Measurements from ENCODE around the gene PADI3.
"Not testable (repeated sequence)": the region's sequence is repeated elsewhere in the genome, so short reads cannot be mapped to it uniquely, and the experiment has no call there.

Gene PADI3

GRCh38 chr1:17241011-17241779 lies 7.7 kb upstream of the PADI3 start:
- DNase-seq: not testable (repeated sequence)

GRCh38 chr1:17241780-17242074 lies 7.2 kb upstream of the PADI3 start:
- DNase-seq: not testable (repeated sequence)

- no peak for DNase-seq
Measured at GRCh38 chr1:17243274-17243673, 5.6 kb upstream of the PADI3 start.

GRCh38 chr1:17244821-17245740 lies 3.8 kb upstream of the PADI3 start:
- DNase-seq: no peak

GRCh38 chr1:17245816-17246325 lies 3.0 kb upstream of the PADI3 start:
- DNase-seq: peak in 2 of 51 donors; percentile 4 to 7

- DNase-seq: no peak
Measured at GRCh38 chr1:17246971-17247370, 1.9 kb upstream of the PADI3 start.

- DNase-seq: no peak
Measured at GRCh38 chr1:17250601-17251000, 1.7 kb downstream of the PADI3 start.

GRCh38 chr1:17251246-17251645 lies 2.3 kb downstream of the PADI3 start:
- no peak for DNase-seq

GRCh38 chr1:17251701-17252376 lies 2.9 kb downstream of the PADI3 start:
- no peak for DNase-seq

GRCh38 chr1:17255336-17255735 lies 6.4 kb downstream of the PADI3 start:
- DNase-seq: no peak

- DNase-seq: no peak
Measured at GRCh38 chr1:17258116-17258757, 9.3 kb downstream of the PADI3 start.

GRCh38 chr1:17258758-17259130 lies 9.8 kb downstream of the PADI3 start:
- no peak for DNase-seq

- no peak for DNase-seq
Measured at GRCh38 chr1:17259233-17259873, 10.5 kb downstream of the PADI3 start.

GRCh38 chr1:17260264-17260663 lies 11.4 kb downstream of the PADI3 start:
- DNase-seq: no peak

- DNase-seq: no peak
Measured at GRCh38 chr1:17260738-17261137, 11.8 kb downstream of the PADI3 start.

- DNase-seq: no peak
Measured at GRCh38 chr1:17263936-17264335, 15.0 kb downstream of the PADI3 start.

- DNase-seq: no peak
Measured at GRCh38 chr1:17264470-17264869, 15.6 kb downstream of the PADI3 start.

GRCh38 chr1:17265162-17265561 lies 16.3 kb downstream of the PADI3 start:
- DNase-seq: no peak

GRCh38 chr1:17265950-17266349 lies 17.1 kb downstream of the PADI3 start:
- DNase-seq: no peak

- no peak for DNase-seq
Measured at GRCh38 chr1:17270891-17271765, 22.2 kb downstream of the PADI3 start.

Measured in hypothalamus (tissue), 51 donors.